GM23248 (cell line): ENCODE measurements around the gene USP22. TPM values are rescaled to one million over a fixed set of nuclear protein-coding genes. Genes with fewer than 3 reads are reported as not detected.

Experiments
- DNase-seq: peaks from one replicate; pipeline ENCODE4 v3.0.0-alpha.2; 2015
- H2AFZ ChIP-seq: fragments of 200-600 bp; sonication (generic); 2 replicates; pipeline ENCODE4 v1.6.1; 2016; ENCODE audit warnings: antibody characterized with exemption
- H3F3A ChIP-seq: fragments of 200-600 bp; sonication (generic); 2 replicates; pipeline ENCODE4 v1.6.1; 2016; ENCODE audit warnings: mild to moderate bottlenecking, antibody characterized with exemption, mixed run types; ENCODE audit not compliant: insufficient read depth
- H3K27ac ChIP-seq: fragments of 200-600 bp; sonication (generic); 2 replicates; pipeline ENCODE4 v1.5.1; 2016; ENCODE audit warnings: mild to moderate bottlenecking
- H3K27me3 ChIP-seq: fragments of 200-600 bp; sonication (generic); replicated peaks from 2 replicates; pipeline ENCODE4 v1.6.1; 2016; ENCODE audit warnings: mild to moderate bottlenecking; ENCODE audit not compliant: insufficient read depth
- H3K36me3 ChIP-seq: fragments of 200-600 bp; sonication (generic); 2 replicates; pipeline ENCODE4 v1.6.1; 2016; ENCODE audit warnings: low read depth, mild to moderate bottlenecking
- H3K4me1 ChIP-seq: fragments of 200-600 bp; sonication (generic); 2 replicates; pipeline ENCODE4 v1.6.1; 2016; ENCODE audit warnings: mild to moderate bottlenecking; ENCODE audit not compliant: insufficient read depth
- H3K4me2 ChIP-seq: fragments of 200-600 bp; sonication (generic); one replicate; pipeline ENCODE4 v1.6.1; 2016; ENCODE audit warnings: mild to moderate bottlenecking; ENCODE audit not compliant: unreplicated experiment
- H3K4me3 ChIP-seq: fragments of 200-600 bp; sonication (generic); 2 replicates; pipeline ENCODE4 v1.5.1; 2016; ENCODE audit warnings: mild to moderate bottlenecking
- H3K79me2 ChIP-seq: fragments of 200-600 bp; sonication (generic); 2 replicates; pipeline ENCODE4 v1.6.1; 2016; ENCODE audit warnings: mild to moderate bottlenecking; ENCODE audit not compliant: insufficient read depth
- H3K9ac ChIP-seq: fragments of 200-600 bp; sonication (generic); 2 replicates; pipeline ENCODE4 v1.6.1; 2016; ENCODE audit warnings: mild to moderate bottlenecking
- H3K9me2 ChIP-seq: fragments of 200-600 bp; sonication (generic); 2 replicates; pipeline ENCODE4 v1.6.1; 2016; ENCODE audit warnings: mixed run types, mild to moderate bottlenecking, moderate library complexity; ENCODE audit not compliant: insufficient read depth
- H3K9me3 ChIP-seq: fragments of 200-600 bp; sonication (generic); one replicate; pipeline ENCODE4 v1.6.1; 2017; ENCODE audit warnings: low read depth
- H4K20me1 ChIP-seq: fragments of 200-600 bp; sonication (generic); 2 replicates; pipeline ENCODE4 v1.6.0; 2016; ENCODE audit not compliant: insufficient read depth
- EZH2 ChIP-seq: fragments of 200-600 bp; sonication (generic); IDR thresholded peaks from 2 replicates; pipeline ENCODE4 v1.6.1; 2018; ENCODE audit warnings: antibody characterized with exemption, mild to moderate bottlenecking; ENCODE audit not compliant: insufficient read depth, poor library complexity, severe bottlenecking
- EZH2phosphoT487 ChIP-seq: fragments of 200-600 bp; sonication (generic); IDR thresholded peaks from 2 replicates; pipeline ENCODE4 v1.6.1; 2018; ENCODE audit warnings: antibody characterized with exemption, moderate library complexity, mild to moderate bottlenecking, low read depth; ENCODE audit not compliant: insufficient read depth
- WGBS, 2 experiments: methylation state at CpG; one replicate each; pipeline ENCODE4 v1.1.6; 2015 to 2017; ENCODE audit warnings: low lambda C conversion rate in 2 of 2, low coverage in 1 of 2; ENCODE audit errors: missing lambda C conversion rate in 2 of 2; 5-methylcytosine and 5-hydroxymethylcytosine counted together
- in situ Hi-C: fragments of 300-500 bp; cut with MboI; formaldehyde crosslinking; loops from 2 replicates; pipeline ENCODE4 v1.15.0; 2020
- polyA plus RNA-seq: library from polyadenylated mRNA; unstranded; fragments of >200 nt; fragmentation: Nextera tagmentation; extraction: Ambion mirVana; gene quantifications from 2 replicates; pipeline ENCODE4 v1.2.1, GENCODE V29; 2016
- total RNA-seq: library from RNA; depleted of rRNA; stranded (reverse); fragments of >200 nt; shearing (Covaris generic); gene quantifications from 2 replicates; pipeline ENCODE4 v1.2.3, GENCODE V29; 2014

USP22 gene
- total and polyA plus RNA-seq, 2 experiments from 2014 or later: 75.1 to 154 TPM

DNA sequence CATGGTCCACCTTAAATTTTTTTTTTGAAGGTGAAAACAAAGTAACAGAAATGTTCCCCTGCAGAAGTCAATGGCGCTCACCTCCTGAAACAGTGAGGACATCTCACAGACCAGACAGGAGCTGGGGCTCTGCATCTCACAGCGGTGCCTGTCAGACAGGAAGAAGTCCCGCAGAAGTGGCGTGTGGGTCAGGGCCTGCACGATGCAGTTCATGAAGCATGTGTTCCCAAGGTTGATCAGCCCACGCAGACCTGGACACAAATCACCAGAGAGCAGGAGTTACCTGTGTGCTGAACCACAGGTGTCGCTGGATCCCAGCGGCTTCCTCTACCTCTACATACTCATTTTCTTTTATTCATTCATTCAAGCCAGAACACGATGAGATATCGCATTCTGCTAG lies 24.9 kb downstream of the USP22 start:
- no peaks in the 10 kb centered on the region for H3K27me3 ChIP-seq
- no peak overlapping the region for H3K27ac ChIP-seq
- TF ChIP-seq EZH2 (no peak), EZH2phosphoT487 (no peak)
- H3K9me3 ChIP-seq: no peaks in the 10 kb centered on the region
- H3K36me3 ChIP-seq: peaks cover 76% of the 10 kb centered on the region
- DNase-seq: no peak
- H3K9ac ChIP-seq: no peak overlapping the region
- H4K20me1 ChIP-seq: peaks cover 11% of the 10 kb centered on the region; the same call in 1 of the 2 replicates
- no peak overlapping the region for H3K4me3 ChIP-seq
- peaks cover 13% of the 10 kb centered on the region; the same call in 1 of the 2 replicates for H3F3A ChIP-seq
- H3K4me2 ChIP-seq: no peak overlapping the region
- WGBS, 2 experiments: 84 to 86% methylated on average over 9 to 10 of the region's 10 CpGs
- no peaks in the 10 kb centered on the region for H3K9me2 ChIP-seq
- no peaks in the 10 kb centered on the region for H3K4me1 ChIP-seq
- H2AFZ ChIP-seq: no peak overlapping the region
- in situ Hi-C loops: no loop called here
- peaks cover 100% of the 10 kb centered on the region for H3K79me2 ChIP-seq

DNA sequence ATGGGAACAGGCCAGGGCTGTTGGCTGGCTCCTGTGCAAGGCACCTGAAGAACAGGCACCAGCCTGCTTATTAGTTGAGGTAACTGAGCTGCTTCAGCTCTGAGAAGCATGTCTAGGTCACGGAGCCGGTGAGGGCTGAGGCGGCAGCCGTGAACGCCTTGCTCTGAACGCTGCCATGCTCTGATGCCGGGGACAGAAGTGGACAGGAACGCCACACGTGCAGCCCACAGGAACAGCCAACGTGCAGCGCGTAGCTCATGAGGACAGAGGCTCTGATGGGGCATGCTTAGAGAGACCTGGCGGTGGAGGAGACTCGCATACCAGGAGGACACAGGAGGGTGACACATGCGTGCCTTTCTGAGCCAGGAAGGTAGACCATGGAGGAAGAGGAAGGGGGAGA lies 25.6 kb downstream of the USP22 start:
- Histone ChIP-seq H3K4me1 (no peaks in the 10 kb centered on the region), H3K9me3 (no peaks in the 10 kb centered on the region), H3F3A (peaks cover 13% of the 10 kb centered on the region; the same call in 1 of the 2 replicates), H3K36me3 (peaks cover 79% of the 10 kb centered on the region), H3K27me3 (no peaks in the 10 kb centered on the region), H3K9ac (no peak overlapping the region), H3K9me2 (no peaks in the 10 kb centered on the region), H3K4me2 (no peak overlapping the region), H4K20me1 (peaks cover 11% of the 10 kb centered on the region; the same call in 1 of the 2 replicates), H2AFZ (no peak overlapping the region), H3K27ac (no peak overlapping the region), H3K4me3 (no peak overlapping the region), H3K79me2 (peaks cover 100% of the 10 kb centered on the region)
- TF ChIP-seq EZH2phosphoT487 (no peak), EZH2 (no peak)
- DNase-seq: no peak
- in situ Hi-C loops: no loop called here
- WGBS, 2 experiments: 83 to 92% methylated on average over 15 of the region's 15 CpGs

DNA sequence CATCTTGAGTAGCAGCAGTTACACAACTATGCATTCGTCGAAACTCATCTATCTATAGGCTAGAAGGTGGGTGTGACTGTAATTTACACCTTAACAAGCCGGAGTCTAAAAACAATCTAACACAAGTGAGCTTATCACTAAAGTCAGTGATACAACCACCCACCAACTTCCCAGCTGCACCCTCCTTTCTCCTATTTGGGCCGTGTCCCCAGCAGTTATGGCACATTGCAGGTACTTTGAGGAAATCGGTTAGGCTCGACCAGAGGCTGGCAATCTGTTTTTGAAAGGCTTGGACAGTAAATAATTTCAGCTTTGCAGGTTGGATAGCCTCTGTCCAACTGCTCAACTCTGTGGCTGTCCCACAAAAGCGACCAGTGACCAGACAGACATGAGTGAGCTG lies 26.0 kb downstream of the USP22 start:
- Histone ChIP-seq H3K27me3 (no peaks in the 10 kb centered on the region), H3F3A (peaks cover 13% of the 10 kb centered on the region; the same call in 1 of the 2 replicates), H3K9me3 (no peaks in the 10 kb centered on the region), H3K4me3 (no peak overlapping the region), H3K4me2 (no peak overlapping the region), H3K9ac (no peak overlapping the region), H3K9me2 (no peaks in the 10 kb centered on the region), H3K4me1 (no peaks in the 10 kb centered on the region), H3K27ac (no peak overlapping the region), H2AFZ (no peak overlapping the region), H4K20me1 (peaks cover 11% of the 10 kb centered on the region; the same call in 1 of the 2 replicates), H3K36me3 (peaks cover 83% of the 10 kb centered on the region), H3K79me2 (peaks cover 100% of the 10 kb centered on the region)
- in situ Hi-C loops: no loop called here
- no peak for DNase-seq
- TF ChIP-seq EZH2phosphoT487 (no peak), EZH2 (no peak)
- 94 to 97% methylated on average over 7 of the region's 7 CpGs for WGBS, 2 experiments

DNA sequence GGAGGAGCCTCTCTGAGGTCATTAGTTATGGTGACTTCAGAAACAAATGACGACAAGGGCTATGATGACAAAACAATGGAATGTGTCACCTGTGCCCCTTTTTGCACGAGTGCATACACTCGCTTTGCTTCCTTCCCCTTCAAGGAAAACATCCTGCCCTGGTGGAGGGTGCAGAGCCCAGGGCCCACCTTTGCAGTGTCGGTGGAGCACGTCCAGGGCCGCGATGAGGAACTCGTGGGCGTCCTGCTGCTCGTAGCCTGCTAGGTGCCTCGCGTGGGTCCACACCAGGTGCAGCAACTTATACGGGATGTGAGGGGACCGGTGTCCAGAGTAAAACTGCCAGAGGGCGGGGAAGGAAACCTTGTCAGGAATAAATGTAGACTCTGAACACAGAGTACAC lies 27.2 kb downstream of the USP22 start:
- no peak overlapping the region for H3K4me3 ChIP-seq
- peaks cover 100% of the 10 kb centered on the region for H3K79me2 ChIP-seq
- WGBS, 2 experiments: 88 to 91% methylated on average over 15 of the region's 15 CpGs
- no peak overlapping the region for H3K4me2 ChIP-seq
- H4K20me1 ChIP-seq: peaks cover 5% of the 10 kb centered on the region; the same call in 1 of the 2 replicates
- no peak overlapping the region for H3K9ac ChIP-seq
- no peaks in the 10 kb centered on the region for H3K9me3 ChIP-seq
- no peak for DNase-seq
- peaks cover 13% of the 10 kb centered on the region; the same call in 1 of the 2 replicates for H3F3A ChIP-seq
- in situ Hi-C loops: no loop called here
- H3K27ac ChIP-seq: no peak overlapping the region
- TF ChIP-seq EZH2 (no peak), EZH2phosphoT487 (no peak)
- H3K9me2 ChIP-seq: no peaks in the 10 kb centered on the region
- H2AFZ ChIP-seq: no peak overlapping the region
- peaks cover 85% of the 10 kb centered on the region for H3K36me3 ChIP-seq
- H3K4me1 ChIP-seq: no peaks in the 10 kb centered on the region
- no peaks in the 10 kb centered on the region for H3K27me3 ChIP-seq
